SK-N-SH (cell line): Measurements from ENCODE around the gene TRIOBP. TPM values are rescaled to one million over a fixed set of nuclear protein-coding genes. Genes with fewer than 3 reads are reported as not detected.

Experiments
- CTCF ChIA-PET: fragments of 300-600, 350-600 bp; formaldehyde crosslinking; extraction: SDS; loops from one replicate; lab custom pipeline; 2021; lab: Yijun Ruan, JAX
- POLR2A ChIA-PET: fragments of 350-600 bp; sonication (Branson Sonifier 250); formaldehyde crosslinking; extraction: SDS; loops from one replicate; lab custom pipeline; 2020; ENCODE audit warnings: antibody characterized with exemption, inconsistent platforms; lab: Yijun Ruan, JAX
- DNase-seq: peaks from one replicate; pipeline ENCODE4 v3.0.0; 2012
- H2AFZ ChIP-seq: fragments of 200-600 bp; sonication (generic); 2 replicates; pipeline ENCODE4 v1.8.1; 2016; ENCODE audit warnings: antibody characterized with exemption, mild to moderate bottlenecking, low read depth
- H3F3A ChIP-seq: fragments of 200-600 bp; sonication (generic); replicated peaks from 2 replicates; pipeline ENCODE3; 2016; ENCODE audit warnings: antibody characterized with exemption, mild to moderate bottlenecking; ENCODE audit not compliant: insufficient read depth
- H3K27ac ChIP-seq, 2 experiments: fragments of 200-500 bp in 1 of 2; fragments of 200-600 bp in 1 of 2; sonication (Bioruptor generic) in 1 of 2; sonication (generic), shearing (Covaris generic) in 1 of 2; 2 replicates each; pipeline versions ENCODE4 v1.5.1 to v1.6.1; 2014 to 2016; ENCODE audit warnings: low read depth in 2 of 2, inconsistent platforms in 1 of 2, low read length in 1 of 2, mild to moderate bottlenecking in 1 of 2, mixed read lengths in 1 of 2
- H3K27me3 ChIP-seq: fragments of 200-600 bp; sonication (generic), shearing (Covaris generic); 2 replicates; pipeline ENCODE4 v1.6.1; 2016; ENCODE audit warnings: mixed run types; ENCODE audit not compliant: insufficient read depth
- H3K36me3 ChIP-seq, 2 experiments: fragments of 200-500 bp in 1 of 2; fragments of 200-600 bp in 1 of 2; sonication (Bioruptor generic) in 1 of 2; sonication (generic) in 1 of 2; replicated peaks in 1 of 2; 2 replicates each; pipeline versions ENCODE3 to v1.5.1; 2014 to 2016; ENCODE audit warnings: low read length in 1 of 2, mild to moderate bottlenecking in 1 of 2; ENCODE audit not compliant: insufficient read depth in 2 of 2, control insufficient read depth in 1 of 2
- H3K4me1 ChIP-seq, 2 experiments: fragments of 200-500 bp in 1 of 2; fragments of 200-600 bp in 1 of 2; sonication (Bioruptor generic) in 1 of 2; sonication (generic), shearing (Covaris generic) in 1 of 2; 2 replicates each; pipeline versions ENCODE4 v1.5.1 to v1.6.1; 2014 to 2016; ENCODE audit warnings: low read depth in 1 of 2, low read length in 1 of 2, mixed run types in 1 of 2; ENCODE audit not compliant: insufficient read depth in 2 of 2, control insufficient read depth in 1 of 2
- H3K4me2 ChIP-seq: fragments of 200-600 bp; sonication (generic), shearing (Covaris generic); 2 replicates; pipeline ENCODE4 v1.6.1; 2017; ENCODE audit warnings: mixed run types
- H3K4me3 ChIP-seq, 2 experiments: fragments of 200-500 bp in 1 of 2; fragments of 200-600 bp in 1 of 2; sonication (Bioruptor generic) in 1 of 2; sonication (generic), shearing (Covaris generic) in 1 of 2; 2 replicates each; pipeline versions ENCODE4 v1.5.1 to v1.8.1; 2014 to 2016; ENCODE audit warnings: low read depth in 2 of 2, inconsistent platforms in 1 of 2, low read length in 1 of 2, mild to moderate bottlenecking in 1 of 2, mixed read lengths in 1 of 2, moderate library complexity in 1 of 2
- H3K79me2 ChIP-seq: fragments of 200-600 bp; sonication (generic); 2 replicates; pipeline ENCODE4 v1.8.1; 2017; ENCODE audit warnings: mild to moderate bottlenecking; ENCODE audit not compliant: insufficient read depth
- H3K9ac ChIP-seq: fragments of 200-600 bp; sonication (generic); 2 replicates; pipeline ENCODE4 v1.6.1; 2017; ENCODE audit warnings: mixed run types
- H3K9me2 ChIP-seq: fragments of 200-600 bp; sonication (generic); 2 replicates; pipeline ENCODE4 v1.6.1; 2017; ENCODE audit warnings: mixed run types
- H3K9me3 ChIP-seq: fragments of 200-600 bp; sonication (generic); 2 replicates; pipeline ENCODE4 v1.6.1; 2017; ENCODE audit warnings: mixed run types, mild to moderate bottlenecking, moderate library complexity
- H4K20me1 ChIP-seq: fragments of 200-600 bp; sonication (generic); 2 replicates; pipeline ENCODE4 v1.6.1; 2017; ENCODE audit warnings: mild to moderate bottlenecking, mixed run types; ENCODE audit not compliant: insufficient read depth
- CTCF ChIP-seq: fragments of 200-600 bp; sonication (generic); IDR thresholded peaks from 2 replicates; pipeline ENCODE4 v1.6.1; 2017; ENCODE audit warnings: antibody characterized with exemption, mild to moderate bottlenecking, moderate library complexity
- EP300 ChIP-seq, 2 experiments: IDR thresholded peaks; 2 replicates each; pipeline versions ENCODE4 v1.4.0 to v1.6.1; 2012; ENCODE audit warnings: borderline replicate concordance in 1 of 2, low read depth in 1 of 2, low read length in 1 of 2
- FOXJ3 ChIP-seq: sonication (generic); formaldehyde crosslinking; IDR thresholded peaks from 2 replicates; pipeline ENCODE4 v1.5.1; 2020; ENCODE audit warnings: mild to moderate bottlenecking, missing genetic modification reagents
- GABPA ChIP-seq: IDR thresholded peaks from 2 replicates; pipeline ENCODE4 v1.4.0; 2012; ENCODE audit warnings: low read depth, mild to moderate bottlenecking
- MAX ChIP-seq: IDR thresholded peaks from 2 replicates; pipeline ENCODE4 v1.4.0; 2012; ENCODE audit warnings: low read depth
- MEF2A ChIP-seq: IDR thresholded peaks from 2 replicates; pipeline ENCODE4 v1.4.0; 2012; ENCODE audit warnings: low read depth, borderline replicate concordance
- NRF1 ChIP-seq: IDR thresholded peaks from 2 replicates; pipeline ENCODE4 v1.6.1; 2012; ENCODE audit warnings: low read depth, mild to moderate bottlenecking, low read length
- PBX3 ChIP-seq: IDR thresholded peaks from 2 replicates; pipeline ENCODE4; 2012
- TCF12 ChIP-seq: IDR thresholded peaks from 2 replicates; pipeline ENCODE4 v1.4.0; 2012
- TEAD4 ChIP-seq: IDR thresholded peaks from 2 replicates; pipeline ENCODE4 v1.4.0; 2012; ENCODE audit warnings: mild to moderate bottlenecking, borderline replicate concordance; ENCODE audit not compliant: insufficient read depth
- USF1 ChIP-seq: IDR thresholded peaks from 2 replicates; pipeline ENCODE4 v1.4.0; 2012; ENCODE audit warnings: low read depth, borderline replicate concordance
- WGBS: methylation state at CpG from one replicate; pipeline ENCODE4 v1.1.6; 2017; ENCODE audit warnings: low lambda C conversion rate; 5-methylcytosine and 5-hydroxymethylcytosine counted together
- polyA plus RNA-seq, 3 experiments: library from polyadenylated mRNA; depleted of rRNA; stranded (reverse); fragments of >200 nt; gene quantifications; 2 replicates each; pipeline ENCODE4 v1.2.3, GENCODE V29; 2012

Gene TRIOBP
- polyA plus RNA-seq, 1 of the 3 experiments (the other 2 are of a cell fraction) = 43.6 TPM

GRCh38 chr22:37662039-37662438 is 34.8 kb upstream of the TRIOBP start:
- Histone ChIP-seq H3K9me3 (no peaks in the 10 kb centered on the region), H3K36me3 (peaks cover 0 to 2% of the 10 kb centered on the region in 2 experiments), H4K20me1 (peaks cover 22% of the 10 kb centered on the region; the same call in 1 of the 2 replicates), H3K4me3 (no peak overlapping the region), H3K27me3 (no peaks in the 10 kb centered on the region), H3F3A (peaks cover 16% of the 10 kb centered on the region), H3K4me1 (peaks cover 19 to 37% of the 10 kb centered on the region in 2 experiments; a peak in 3 of 4 replicates), H3K9me2 (no peaks in the 10 kb centered on the region), H2AFZ (no peak overlapping the region), H3K9ac (no peak overlapping the region), H3K27ac (peak overlapping the region; percentile 26 to 83; a peak in 2 of 4 replicates), H3K79me2 (peaks cover 69% of the 10 kb centered on the region), H3K4me2 (no peak overlapping the region)
- TF ChIP-seq CTCF = no peak
- DNase-seq = no peak
- POLR2A ChIA-PET = interaction anchor here (0.8 to 1.3 kb wide), 2 partner anchors 13 to 34 kb away, joined by 3 to 4 read pairs; partner anchors contain the start of gene LGALS1
- 83% methylated on average over 5 of the region's 5 CpGs for WGBS
- CTCF ChIA-PET = interaction anchor here (0.8 to 44.3 kb wide), 8 partner anchors 9 to 119 kb away, joined by 3 to 898 read pairs (median 13); partner anchors contain the start of genes LGALS1, NOL12, SH3BP1 and TRIOBP

- no peak for TF ChIP-seq USF1
- TF ChIP-seq EP300 (IDR thresholded peaks at IDR 0.05; ENCODE audit: borderline replicate concordance in 1 of 2, low read depth in 1 of 2, low read length in 1 of 2) = no peak
- TF ChIP-seq MEF2A = no peak
- no peak for TF ChIP-seq PBX3
- TF ChIP-seq MAX = no peak
- TF ChIP-seq TCF12 = no peak
- TF ChIP-seq TEAD4 = no peak
- TF ChIP-seq FOXJ3 (CRISPR knock-in tag) = no peak
- no peak for TF ChIP-seq GABPA
- no peak for TF ChIP-seq NRF1
- no peak for DNase-seq
- H4K20me1 ChIP-seq = peaks cover 22% of the 10 kb centered on the region; the same call in 1 of the 2 replicates
- H3K27ac ChIP-seq = no peak overlapping the region
- peaks cover 10% of the 10 kb centered on the region for H3F3A ChIP-seq
- no peak overlapping the region for H3K4me2 ChIP-seq
- WGBS = 88% methylated on average over 16 of the region's 16 CpGs
- H3K27me3 ChIP-seq = no peaks in the 10 kb centered on the region
- peaks cover 15 to 30% of the 10 kb centered on the region in 2 experiments; a peak in 3 of 4 replicates for H3K4me1 ChIP-seq
- no peaks in the 10 kb centered on the region for H3K9me2 ChIP-seq
- H3K9ac ChIP-seq = no peak overlapping the region
- POLR2A ChIA-PET = interaction anchor here (0.6 to 1.1 kb wide), 2 partner anchors 11 to 55 kb away, joined by 3 read pairs; no protein-coding TSS in a partner anchor
- no peaks in the 10 kb centered on the region for H3K9me3 ChIP-seq
- H3K4me3 ChIP-seq = no peak overlapping the region
- CTCF ChIA-PET = interaction anchor here (0.6 to 44.3 kb wide), 3 partner anchors 19 to 140 kb away, joined by 3 to 898 read pairs (median 123); partner anchors contain the start of genes NOL12 and SH3BP1
- H3K36me3 ChIP-seq = peaks cover 0 to 2% of the 10 kb centered on the region in 2 experiments
- no peak overlapping the region for H2AFZ ChIP-seq
- peaks cover 82% of the 10 kb centered on the region for H3K79me2 ChIP-seq
These were observed 33.2 kb upstream of the TRIOBP start for GRCh38 chr22:37663521-37664140.
